ENCODE results near the gene SYTL4. TPM values are rescaled to one million over a fixed set of nuclear protein-coding genes. Genes with fewer than 3 reads are reported as not detected.

Gene SYTL4
- 14.2 and 17.2 TPM in 2 replicates for total RNA-seq

GRCh38 chrX:100731441-100732281 is at the start of gene SYTL4:
Gene SYTL4, minus strand, starts transcription at chrX:100732121. Its CDS starts 30,084 bp downstream, at chrX:100702037.

GRCh38 chrX:100643956-100644860 is 87.7 kb downstream of the SYTL4 start, which contains the start of gene SRPX2:
Gene SRPX2, plus strand, starts transcription at chrX:100644199. Its CDS starts 2,124 bp downstream, at chrX:100646323.

GRCh38 chrX:100636321-100636991 is 95.5 kb downstream of the SYTL4 start, which contains the start of gene TSPAN6:
Gene TSPAN6, minus strand, starts transcription at chrX:100636806. Its CDS starts 112 bp downstream, at chrX:100636694.

Other genes starting within 250 kb of the SYTL4 start
- not detected in 2 replicates for gene TNMD, start 147.2 kb downstream of the SYTL4 start, total RNA-seq
- gene TSPAN6, start 95.3 kb downstream of the SYTL4 start, total RNA-seq, result 40.5 and 48.1 TPM in 2 replicates
- gene SRPX2, start 87.9 kb downstream of the SYTL4 start, total RNA-seq, result 95.5 and 151 TPM in 2 replicates
- gene CSTF2, start 88.3 kb upstream of the SYTL4 start, total RNA-seq, result 20.0 and 22.7 TPM in 2 replicates
- 0.09 TPM in 1 of 2 replicates, not detected in the other for gene NOX1, start 142.2 kb upstream of the SYTL4 start, total RNA-seq
- gene XKRX, start 196.8 kb upstream of the SYTL4 start, total RNA-seq, result 0.54 and 1.2 TPM in 2 replicates
- gene ARL13A, start 237.6 kb upstream of the SYTL4 start, total RNA-seq, result not detected in 2 replicates